Activated naive CD8-positive, alpha-beta T cell treated with anti-CD3 and anti-CD28 coated beads, Interleukin-2, amount 10 ng/mL, durations not matched to agents 7 days and 5 days (primary cell): Measurements from ENCODE around the gene NLRC5. TPM values are rescaled to one million over a fixed set of nuclear protein-coding genes. Genes with fewer than 3 reads are reported as not detected.
"Not testable (repeated sequence)": the region's sequence is repeated elsewhere in the genome, so short reads cannot be mapped to it uniquely, and the experiment has no call there.

Experiments used
- ATAC-seq: fragments of 150-1000 bp; cut with Tn5 transposase; one replicate; pipeline ENCODE4 v1.10.0; 2021; ENCODE audit warnings: low read depth, moderate library complexity
- POLR2A ChIA-PET: fragments of 350-600 bp; sonication (Branson Sonifier 250); formaldehyde crosslinking; loops from one replicate; lab custom pipeline; 2021; ENCODE audit warnings: antibody characterized with exemption; lab: Charles Lee
- DNase-seq: peaks from one replicate; pipeline ENCODE4 v3.0.0; 2021
- H3K27ac Mint-ChIP-seq: one replicate; pipeline ENCODE4 v1.8.0; 2022; ENCODE audit warnings: mild to moderate bottlenecking, mixed read lengths
- H3K27me3 Mint-ChIP-seq: one replicate; pipeline ENCODE4 v1.8.0; 2022; ENCODE audit warnings: mild to moderate bottlenecking, moderate library complexity, mixed read lengths
- H3K36me3 Mint-ChIP-seq: one replicate; pipeline ENCODE4 v1.8.0; 2021; ENCODE audit warnings: mild to moderate bottlenecking, mixed read lengths
- H3K4me1 Mint-ChIP-seq: one replicate; pipeline ENCODE4 v1.8.0; 2021; ENCODE audit warnings: mixed read lengths
- H3K4me3 Mint-ChIP-seq: one replicate; pipeline ENCODE4 v1.8.0; 2022; ENCODE audit warnings: mild to moderate bottlenecking, moderate library complexity, mixed read lengths
- H3K9me3 Mint-ChIP-seq: one replicate; pipeline ENCODE4 v1.8.0; 2021; ENCODE audit warnings: mixed read lengths
- total RNA-seq, 2 experiments: library from RNA; stranded (reverse); gene quantifications; one replicate each; pipeline ENCODE4 v1.2.3, GENCODE V29; 2021

The NLRC5 gene
- total RNA-seq, 2 experiments from 2014 or later = 401 to 414 TPM

GRCh38 chr16:57070424-57070823 is 81.1 kb downstream of the NLRC5 start:
- POLR2A ChIA-PET = interaction anchor here (0.5 to 1.4 kb wide), 2 partner anchors 23 to 81 kb away, joined by 4 read pairs; partner anchors contain the start of gene NLRC5
- H3K4me1 Mint-ChIP-seq = peaks cover 32% of the 10 kb centered on the region
- H3K27ac Mint-ChIP-seq = peak overlapping the region; percentile 72
- no peak for ATAC-seq
- H3K4me3 Mint-ChIP-seq = no peak overlapping the region
- no peak for DNase-seq
- H3K9me3 Mint-ChIP-seq = no peaks in the 10 kb centered on the region
- peaks cover 47% of the 10 kb centered on the region for H3K36me3 Mint-ChIP-seq
- H3K27me3 Mint-ChIP-seq = no peaks in the 10 kb centered on the region

GRCh38 chr16:57071081-57071732 is 81.8 kb downstream of the NLRC5 start:
- Mint-ChIP-seq H3K4me3 (peak overlapping the region; percentile 4), H3K36me3 (peaks cover 49% of the 10 kb centered on the region), H3K27ac (peak overlapping the region; percentile 72), H3K4me1 (peaks cover 32% of the 10 kb centered on the region)
- H3K9me3 Mint-ChIP-seq, H3K27me3 Mint-ChIP-seq, DNase-seq, ATAC-seq, POLR2A ChIA-PET: not testable (repeated sequence)

GRCh38 chr16:57071831-57072582 is 82.7 kb downstream of the NLRC5 start:
- Mint-ChIP-seq H3K4me3 (no peak overlapping the region), H3K27me3 (no peaks in the 10 kb centered on the region), H3K4me1 (peaks cover 30% of the 10 kb centered on the region), H3K36me3 (peaks cover 48% of the 10 kb centered on the region), H3K9me3 (no peaks in the 10 kb centered on the region), H3K27ac (peak overlapping the region; percentile 76)
- peak; percentile 13 for ATAC-seq
- POLR2A ChIA-PET = no interaction called here
- no peak for DNase-seq

GRCh38 chr16:57072616-57073275 is 83.4 kb downstream of the NLRC5 start:
- H3K36me3 Mint-ChIP-seq = peaks cover 45% of the 10 kb centered on the region
- H3K4me3 Mint-ChIP-seq = no peak overlapping the region
- peaks cover 30% of the 10 kb centered on the region for H3K4me1 Mint-ChIP-seq
- POLR2A ChIA-PET = interaction anchor here (1.2 kb wide), 1 partner anchor 10 kb away, joined by 3 read pairs; no protein-coding TSS in a partner anchor
- H3K27me3 Mint-ChIP-seq = no peaks in the 10 kb centered on the region
- H3K27ac Mint-ChIP-seq = no peak overlapping the region
- ATAC-seq = no peak
- no peak for DNase-seq
- no peaks in the 10 kb centered on the region for H3K9me3 Mint-ChIP-seq

- POLR2A ChIA-PET = interaction anchor here (0.9 kb wide), 1 partner anchor 10 kb away, joined by 3 read pairs; no protein-coding TSS in a partner anchor
- H3K27me3 Mint-ChIP-seq = no peaks in the 10 kb centered on the region
- no peak overlapping the region for H3K4me3 Mint-ChIP-seq
- H3K4me1 Mint-ChIP-seq = peaks cover 2% of the 10 kb centered on the region
- no peak for ATAC-seq
- no peak for DNase-seq
- peaks cover 9% of the 10 kb centered on the region for H3K36me3 Mint-ChIP-seq
- H3K9me3 Mint-ChIP-seq = no peaks in the 10 kb centered on the region
- H3K27ac Mint-ChIP-seq = no peak overlapping the region
These were observed 88.4 kb downstream of the NLRC5 start for GRCh38 chr16:57077714-57078113.

- Mint-ChIP-seq H3K9me3 (no peaks in the 10 kb centered on the region), H3K4me3 (no peak overlapping the region), H3K36me3 (peaks cover 5% of the 10 kb centered on the region), H3K4me1 (peaks cover 5% of the 10 kb centered on the region), H3K27me3 (peaks cover 4% of the 10 kb centered on the region), H3K27ac (no peak overlapping the region)
- DNase-seq (no peak), ATAC-seq (no peak)
- POLR2A ChIA-PET = no interaction called here
These were observed 92.4 kb downstream of the NLRC5 start for GRCh38 chr16:57081744-57082143.

- H3K9me3 Mint-ChIP-seq = no peaks in the 10 kb centered on the region
- ATAC-seq (no peak), DNase-seq (no peak)
- peaks cover 5% of the 10 kb centered on the region for H3K4me1 Mint-ChIP-seq
- H3K4me3 Mint-ChIP-seq = no peak overlapping the region
- peaks cover 4% of the 10 kb centered on the region for H3K27me3 Mint-ChIP-seq
- H3K36me3 Mint-ChIP-seq = peaks cover 5% of the 10 kb centered on the region
- no peak overlapping the region for H3K27ac Mint-ChIP-seq
- POLR2A ChIA-PET = interaction anchor here (1.5 kb wide), 1 partner anchor 9 kb away, joined by 3 read pairs; no protein-coding TSS in a partner anchor
These were observed 93.3 kb downstream of the NLRC5 start for GRCh38 chr16:57082664-57083063.

GRCh38 chr16:57083485-57084126 is 94.2 kb downstream of the NLRC5 start:
- H3K27me3 Mint-ChIP-seq = peaks cover 4% of the 10 kb centered on the region
- H3K4me3 Mint-ChIP-seq = no peak overlapping the region
- peak overlapping the region; percentile 39 for H3K27ac Mint-ChIP-seq
- no peak for DNase-seq
- ATAC-seq = no peak
- H3K36me3 Mint-ChIP-seq = peaks cover 5% of the 10 kb centered on the region
- POLR2A ChIA-PET = interaction anchor here (1.2 to 1.9 kb wide), 3 partner anchors 10 to 118 kb away, joined by 3 to 6 read pairs (median 4); no protein-coding TSS in a partner anchor
- H3K9me3 Mint-ChIP-seq = no peaks in the 10 kb centered on the region
- peaks cover 5% of the 10 kb centered on the region for H3K4me1 Mint-ChIP-seq

GRCh38 chr16:57084257-57084770 is 95.0 kb downstream of the NLRC5 start:
- H3K4me1 Mint-ChIP-seq = peaks cover 5% of the 10 kb centered on the region
- H3K27ac Mint-ChIP-seq = peak overlapping the region; percentile 39
- POLR2A ChIA-PET = interaction anchor here (1.2 to 1.9 kb wide), 2 partner anchors 44 to 119 kb away, joined by 4 to 6 read pairs; no protein-coding TSS in a partner anchor
- peak; percentile 76 for ATAC-seq
- no peaks in the 10 kb centered on the region for H3K9me3 Mint-ChIP-seq
- peaks cover 5% of the 10 kb centered on the region for H3K36me3 Mint-ChIP-seq
- H3K27me3 Mint-ChIP-seq = peaks cover 9% of the 10 kb centered on the region
- DNase-seq = peak; percentile 78
- no peak overlapping the region for H3K4me3 Mint-ChIP-seq

- Mint-ChIP-seq H3K9me3 (no peaks in the 10 kb centered on the region), H3K4me1 (peaks cover 5% of the 10 kb centered on the region), H3K36me3 (peaks cover 2% of the 10 kb centered on the region), H3K27me3 (peaks cover 12% of the 10 kb centered on the region), H3K4me3 (no peak overlapping the region), H3K27ac (no peak overlapping the region)
- ATAC-seq (no peak), DNase-seq (no peak)
- POLR2A ChIA-PET = interaction anchor here (1.2 to 1.9 kb wide), 2 partner anchors 44 to 119 kb away, joined by 4 to 6 read pairs; no protein-coding TSS in a partner anchor
These were observed 95.6 kb downstream of the NLRC5 start for GRCh38 chr16:57084996-57085395.

GRCh38 chr16:57087003-57087402 is 97.6 kb downstream of the NLRC5 start:
- Mint-ChIP-seq H3K9me3 (no peaks in the 10 kb centered on the region), H3K4me3 (no peak overlapping the region), H3K4me1 (peaks cover 5% of the 10 kb centered on the region), H3K27ac (no peak overlapping the region), H3K27me3 (peaks cover 28% of the 10 kb centered on the region), H3K36me3 (peaks cover 2% of the 10 kb centered on the region)
- DNase-seq = no peak
- POLR2A ChIA-PET = interaction anchor here (1.1 kb wide), 1 partner anchor 63 kb away, joined by 3 read pairs; no protein-coding TSS in a partner anchor
- ATAC-seq = no peak

GRCh38 chr16:57089406-57089805 is 100.0 kb downstream of the NLRC5 start:
- POLR2A ChIA-PET = no interaction called here
- H3K27me3 Mint-ChIP-seq = peaks cover 37% of the 10 kb centered on the region
- no peak overlapping the region for H3K4me3 Mint-ChIP-seq
- no peak overlapping the region for H3K27ac Mint-ChIP-seq
- no peaks in the 10 kb centered on the region for H3K9me3 Mint-ChIP-seq
- H3K4me1 Mint-ChIP-seq = peaks cover 2% of the 10 kb centered on the region
- H3K36me3 Mint-ChIP-seq = no peaks in the 10 kb centered on the region
- DNase-seq (no peak), ATAC-seq (no peak)
